HEK293T (cell line): ENCODE measurements around the gene ELF3.
"Not testable (repeated sequence)": the region's sequence is repeated elsewhere in the genome, so short reads cannot be mapped to it uniquely, and the experiment has no call there.

ENCODE experiments used
- CTCF ChIA-PET: fragments of 350-600 bp; formaldehyde crosslinking; extraction: SDS; loops from one replicate; lab custom pipeline; 2021; ENCODE audit warnings: antibody characterized with exemption, inconsistent platforms; lab: Yijun Ruan, JAX
- POLR2A ChIA-PET: fragments of 350-600 bp; formaldehyde crosslinking; extraction: SDS; loops from one replicate; lab custom pipeline; 2020; ENCODE audit warnings: antibody characterized with exemption, inconsistent platforms; lab: Yijun Ruan, JAX
- DNase-seq: peaks from one replicate; pipeline ENCODE4 v3.0.0; 2012; ENCODE audit warnings: mixed read lengths; ENCODE audit errors: extremely low spot score
- ARNT ChIP-seq: fragments of 450-650 bp; IDR thresholded peaks from 2 replicates; pipeline ENCODE4 v1.6.1; 2017; ENCODE audit warnings: mild to moderate bottlenecking
- BHLHE40 ChIP-seq: fragments of 450-650 bp; IDR thresholded peaks from 2 replicates; pipeline ENCODE4 v1.6.1; 2016; ENCODE audit warnings: mild to moderate bottlenecking, moderate library complexity, borderline replicate concordance
- CTBP1 ChIP-seq: fragments of 450-650 bp; IDR thresholded peaks from 2 replicates; pipeline ENCODE4 v1.6.1; 2016; ENCODE audit warnings: borderline replicate concordance
- ELF4 ChIP-seq: fragments of 450-650 bp; IDR thresholded peaks from 2 replicates; pipeline ENCODE4 v1.6.1; 2017; ENCODE audit warnings: antibody characterized with exemption
- FOXA1 ChIP-seq: fragments of 450-650 bp; IDR thresholded peaks from 2 replicates; pipeline ENCODE4 v1.6.1; 2016; ENCODE audit warnings: mild to moderate bottlenecking
- FOXK2 ChIP-seq: fragments of 450-650 bp; IDR thresholded peaks from 2 replicates; pipeline ENCODE4 v1.6.1; 2016; ENCODE audit warnings: mild to moderate bottlenecking
- FOXM1 ChIP-seq: fragments of 450-650 bp; IDR thresholded peaks from 2 replicates; pipeline ENCODE4 v1.6.1; 2017; ENCODE audit warnings: mild to moderate bottlenecking, borderline replicate concordance
- HDGF ChIP-seq: fragments of 450-650 bp; IDR thresholded peaks from 2 replicates; pipeline ENCODE4 v1.6.1; 2017; ENCODE audit warnings: antibody characterized with exemption, borderline replicate concordance
- L3MBTL2 ChIP-seq: fragments of 450-650 bp; conservative IDR thresholded peaks from 2 replicates; pipeline ENCODE4 v1.6.1; 2016; ENCODE audit warnings: mild to moderate bottlenecking
- LEF1 ChIP-seq: fragments of 450-650 bp; IDR thresholded peaks from 2 replicates; pipeline ENCODE4 v1.6.1; 2017; ENCODE audit warnings: mild to moderate bottlenecking, borderline replicate concordance
- NFRKB ChIP-seq: fragments of 450-650 bp; IDR thresholded peaks from 2 replicates; pipeline ENCODE4 v1.6.1; 2016; ENCODE audit warnings: mild to moderate bottlenecking, moderate library complexity
- SP1 ChIP-seq: fragments of 450-650 bp; IDR thresholded peaks from 2 replicates; pipeline ENCODE4 v1.6.1; 2017
- SUZ12 ChIP-seq: fragments of 450-650 bp; IDR thresholded peaks from 2 replicates; pipeline ENCODE4 v1.6.1; 2016; ENCODE audit warnings: mild to moderate bottlenecking
- TARDBP ChIP-seq: fragments of 450-650 bp; IDR thresholded peaks from 2 replicates; pipeline ENCODE4 v1.6.1; 2016
- ZNF384 ChIP-seq: fragments of 450-650 bp; IDR thresholded peaks from 2 replicates; pipeline ENCODE4 v1.6.1; 2016
- TF ChIP-seq, protein P1 (sequence below): fragments of 450-650 bp; IDR thresholded peaks from 2 replicates; pipeline ENCODE4 v1.6.1; 2016

The ELF3 gene

GRCh38 chr1:202046748-202047708 is 36.6 kb downstream of the ELF3 start:
- POLR2A ChIA-PET = no interaction called here
- CTCF ChIA-PET = no interaction called here
- no peak for DNase-seq
- TF ChIP-seq ARNT (no peak), LEF1 (no peak), SP1 (no peak), ELF4 (no peak), NFRKB (no peak), FOXK2 (no peak), SUZ12 (no peak), CTBP1 (no peak), L3MBTL2 (no peak), FOXA1 (no peak), BHLHE40 (no peak), FOXM1 (no peak), HDGF (no peak), ZNF384 (no peak)
- TF ChIP-seq, protein P1, sequence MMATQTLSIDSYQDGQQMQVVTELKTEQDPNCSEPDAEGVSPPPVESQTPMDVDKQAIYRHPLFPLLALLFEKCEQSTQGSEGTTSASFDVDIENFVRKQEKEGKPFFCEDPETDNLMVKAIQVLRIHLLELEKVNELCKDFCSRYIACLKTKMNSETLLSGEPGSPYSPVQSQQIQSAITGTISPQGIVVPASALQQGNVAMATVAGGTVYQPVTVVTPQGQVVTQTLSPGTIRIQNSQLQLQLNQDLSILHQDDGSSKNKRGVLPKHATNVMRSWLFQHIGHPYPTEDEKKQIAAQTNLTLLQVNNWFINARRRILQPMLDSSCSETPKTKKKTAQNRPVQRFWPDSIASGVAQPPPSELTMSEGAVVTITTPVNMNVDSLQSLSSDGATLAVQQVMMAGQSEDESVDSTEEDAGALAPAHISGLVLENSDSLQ = no peak

DNA sequence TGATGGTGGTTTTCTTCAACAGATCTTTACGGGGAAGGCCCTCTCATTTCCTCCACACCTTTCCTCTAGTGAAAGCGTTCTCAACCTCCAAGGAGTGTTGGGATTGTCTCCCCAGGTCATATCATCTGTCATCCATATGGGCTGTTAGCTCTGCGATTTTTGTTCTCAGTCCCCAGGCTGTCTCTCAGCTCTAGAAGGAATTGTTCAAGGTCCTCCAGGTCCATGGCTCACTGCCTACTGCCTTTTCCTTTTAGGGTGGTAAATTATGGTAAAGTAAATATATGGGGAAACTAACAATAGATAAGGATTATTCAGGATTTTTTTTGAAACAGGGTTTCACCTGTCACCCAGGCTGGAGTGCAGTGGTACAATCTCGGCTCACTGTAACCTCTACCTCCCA is 37.6 kb downstream of the ELF3 start:
- ChIA-PET CTCF (interaction anchor here (0.5 kb wide), 1 partner anchor 552 kb away, joined by 3 read pairs; no protein-coding TSS in a partner anchor), POLR2A (no interaction called here)
- DNase-seq = no peak
- TF ChIP-seq BHLHE40 = no peak
- no peak for TF ChIP-seq HDGF
- TF ChIP-seq, protein P1 = no peak
- no peak for TF ChIP-seq FOXM1
- TF ChIP-seq CTBP1 = no peak
- TF ChIP-seq FOXK2 = no peak
- TF ChIP-seq ELF4 = no peak
- TF ChIP-seq L3MBTL2 = no peak
- no peak for TF ChIP-seq LEF1
- TF ChIP-seq ARNT = no peak
- TF ChIP-seq TARDBP = no peak
- TF ChIP-seq SP1 = no peak
- TF ChIP-seq NFRKB = no peak
- no peak for TF ChIP-seq FOXA1
- no peak for TF ChIP-seq ZNF384
- no peak for TF ChIP-seq SUZ12

DNA sequence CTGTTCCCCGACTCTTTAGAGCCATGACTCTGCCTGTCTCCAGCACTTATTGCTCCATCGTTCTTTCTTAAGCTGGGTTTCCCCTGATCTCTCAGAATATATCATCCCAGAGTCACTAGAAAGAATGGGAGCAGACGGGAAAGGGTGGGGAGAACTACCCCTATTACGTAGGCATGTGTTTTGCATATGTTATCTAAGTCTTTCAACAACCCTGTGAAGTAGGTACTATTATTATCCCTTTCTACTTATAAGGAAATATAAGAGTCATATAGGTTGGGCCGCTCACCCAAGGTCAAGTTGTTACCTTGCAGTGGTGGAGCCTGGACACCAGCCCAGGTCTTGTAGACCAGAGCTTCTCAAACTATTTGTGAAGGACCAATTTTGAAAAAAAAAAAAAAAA is 38.7 kb downstream of the ELF3 start:
- ChIA-PET CTCF (no interaction called here), POLR2A (no interaction called here)
- DNase-seq = no peak
- TF ChIP-seq, protein P1 = no peak
- TF ChIP-seq ZNF384 (no peak), FOXM1 (no peak), ARNT (no peak), LEF1 (no peak), FOXA1 (no peak), NFRKB (no peak), HDGF (no peak), L3MBTL2 (no peak), TARDBP (no peak), BHLHE40 (no peak), ELF4 (no peak)

DNA sequence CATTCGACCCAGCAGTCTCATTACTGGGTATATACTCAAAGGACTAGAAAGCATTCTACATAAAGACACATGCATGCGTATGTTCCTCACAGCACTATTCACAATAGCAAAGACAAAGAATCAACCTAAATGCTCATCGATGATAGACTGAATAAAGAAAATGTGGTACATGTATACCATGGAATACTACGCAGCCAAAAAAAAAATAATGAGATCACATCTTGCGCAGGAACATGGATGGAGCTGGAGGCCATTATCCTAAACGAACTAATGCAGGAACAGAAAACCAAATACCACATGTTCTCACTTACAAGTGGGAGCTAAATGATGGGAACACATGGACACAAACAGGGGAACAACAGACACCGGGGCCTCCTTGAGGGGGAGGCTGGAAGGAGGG is 43.7 kb downstream of the ELF3 start:
- CTCF ChIA-PET = no interaction called here
- TF ChIP-seq SUZ12 = no peak
- TF ChIP-seq FOXM1 = no peak
- TF ChIP-seq NFRKB = no peak
- no peak for TF ChIP-seq SP1
- no peak for TF ChIP-seq BHLHE40
- no peak for TF ChIP-seq TARDBP
- TF ChIP-seq HDGF = no peak
- no peak for TF ChIP-seq FOXK2
- no peak for TF ChIP-seq L3MBTL2
- no peak for TF ChIP-seq ZNF384
- POLR2A ChIA-PET = no interaction called here
- no peak for DNase-seq

GRCh38 chr1:202054673-202055072 is 44.3 kb downstream of the ELF3 start:
- CTCF ChIA-PET, DNase-seq, POLR2A ChIA-PET: not testable (repeated sequence)

- POLR2A ChIA-PET = no interaction called here
- DNase-seq = no peak
- TF ChIP-seq, protein P1 = peak; percentile 35; the same call in 1 of the 2 replicates
- TF ChIP-seq TARDBP (no peak), ZNF384 (no peak)
- CTCF ChIA-PET = no interaction called here
These were observed 46.4 kb downstream of the ELF3 start for GRCh38 chr1:202056644-202057334.

- CTCF ChIA-PET = interaction anchor here (0.6 kb wide), 1 partner anchor 181 kb away, joined by 4 read pairs; no protein-coding TSS in a partner anchor
- DNase-seq, POLR2A ChIA-PET: not testable (repeated sequence)
These were observed 46.9 kb downstream of the ELF3 start for GRCh38 chr1:202057335-202057704.
